ENCODE results near the gene CCDC47. TPM values are rescaled to one million over a fixed set of nuclear protein-coding genes. Genes with fewer than 3 reads are reported as not detected.

The CCDC47 gene
- total RNA-seq, 1 experiment from 2014 or later, result 70.9 TPM

DNA sequence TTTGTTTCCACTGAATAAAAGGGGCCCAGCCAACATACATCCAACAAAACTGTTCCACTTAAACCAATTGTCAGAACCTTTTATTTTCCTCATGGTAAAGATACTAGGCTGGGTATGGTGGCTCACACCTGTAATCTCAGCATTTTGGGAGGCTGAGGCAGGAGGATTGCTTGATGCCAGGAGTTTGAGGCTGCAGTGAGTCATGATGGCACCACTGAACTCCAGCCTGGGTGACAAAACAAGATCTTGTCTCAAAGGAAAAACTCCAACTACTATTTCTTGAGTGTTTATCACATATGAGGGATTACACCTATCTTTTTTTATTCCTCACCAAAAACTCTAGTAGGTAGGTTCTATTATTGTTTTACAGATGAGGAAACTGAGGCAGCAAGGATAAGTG is 49.1 kb upstream of the CCDC47 start (continued):
- TF ChIP-seq, protein P1, sequence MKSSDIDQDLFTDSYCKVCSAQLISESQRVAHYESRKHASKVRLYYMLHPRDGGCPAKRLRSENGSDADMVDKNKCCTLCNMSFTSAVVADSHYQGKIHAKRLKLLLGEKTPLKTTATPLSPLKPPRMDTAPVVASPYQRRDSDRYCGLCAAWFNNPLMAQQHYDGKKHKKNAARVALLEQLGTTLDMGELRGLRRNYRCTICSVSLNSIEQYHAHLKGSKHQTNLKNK (CRISPR knock-in tag; IDR thresholded peaks at IDR 0.05), result no peak
- TF ChIP-seq E2F5 (CRISPR knock-in tag; IDR thresholded peaks at IDR 0.05) (no peak), OVOL2 (CRISPR knock-in tag; IDR thresholded peaks at IDR 0.05; ENCODE audit: borderline replicate concordance) (no peak), ZNF317 (CRISPR knock-in tag; IDR thresholded peaks at IDR 0.05; ENCODE audit: borderline replicate concordance, low read depth) (no peak), FOXP1 (CRISPR knock-in tag; IDR thresholded peaks at IDR 0.05; ENCODE audit: borderline replicate concordance) (no peak), ZNF425 (CRISPR knock-in tag; conservative IDR thresholded peaks at IDR 0.05) (no peak), JAZF1 (CRISPR knock-in tag; IDR thresholded peaks at IDR 0.05) (no peak)
- TF ChIP-seq, protein P2, sequence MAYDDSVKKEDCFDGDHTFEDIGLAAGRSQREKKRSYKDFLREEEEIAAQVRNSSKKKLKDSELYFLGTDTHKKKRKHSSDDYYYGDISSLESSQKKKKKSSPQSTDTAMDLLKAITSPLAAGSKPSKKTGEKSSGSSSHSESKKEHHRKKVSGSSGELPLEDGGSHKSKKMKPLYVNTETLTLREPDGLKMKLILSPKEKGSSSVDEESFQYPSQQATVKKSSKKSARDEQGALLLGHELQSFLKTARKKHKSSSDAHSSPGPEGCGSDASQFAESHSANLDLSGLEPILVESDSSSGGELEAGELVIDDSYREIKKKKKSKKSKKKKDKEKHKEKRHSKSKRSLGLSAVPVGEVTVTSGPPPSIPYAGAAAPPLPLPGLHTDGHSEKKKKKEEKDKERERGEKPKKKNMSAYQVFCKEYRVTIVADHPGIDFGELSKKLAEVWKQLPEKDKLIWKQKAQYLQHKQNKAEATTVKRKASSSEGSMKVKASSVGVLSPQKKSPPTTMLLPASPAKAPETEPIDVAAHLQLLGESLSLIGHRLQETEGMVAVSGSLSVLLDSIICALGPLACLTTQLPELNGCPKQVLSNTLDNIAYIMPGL (CRISPR knock-in tag; IDR thresholded peaks at IDR 0.05), result no peak
- TF ChIP-seq, protein P3, sequence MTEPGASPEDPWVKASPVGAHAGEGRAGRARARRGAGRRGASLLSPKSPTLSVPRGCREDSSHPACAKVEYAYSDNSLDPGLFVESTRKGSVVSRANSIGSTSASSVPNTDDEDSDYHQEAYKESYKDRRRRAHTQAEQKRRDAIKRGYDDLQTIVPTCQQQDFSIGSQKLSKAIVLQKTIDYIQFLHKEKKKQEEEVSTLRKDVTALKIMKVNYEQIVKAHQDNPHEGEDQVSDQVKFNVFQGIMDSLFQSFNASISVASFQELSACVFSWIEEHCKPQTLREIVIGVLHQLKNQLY (CRISPR knock-in tag; IDR thresholded peaks at IDR 0.05), result no peak

- H3K4me3 Mint-ChIP-seq, result no peak overlapping the region
- DNase-seq (ENCODE audit: low spot score) (no peak), ATAC-seq (no peak)
- TF ChIP-seq HMGA2 (CRISPR knock-in tag; IDR thresholded peaks at IDR 0.05) (no peak), JUN (CRISPR knock-in tag; IDR thresholded peaks at IDR 0.05) (no peak), TCF7 (CRISPR knock-in tag; IDR thresholded peaks at IDR 0.05; ENCODE audit: low read depth) (no peak), ZNF512 (CRISPR knock-in tag; IDR thresholded peaks at IDR 0.05; ENCODE audit: borderline replicate concordance) (no peak)
- H3K36me3 Mint-ChIP-seq, result peaks cover 96% of the 10 kb centered on the region
- no peak overlapping the region for H3K27ac Mint-ChIP-seq
- ChIA-PET POLR2A (no interaction called here), CTCF (interaction anchor here (1.5 kb wide), 1 partner anchor 13 kb away, joined by 4 read pairs; no protein-coding TSS in a partner anchor)
- H3K27me3 Mint-ChIP-seq (ENCODE audit: low read depth), result no peaks in the 10 kb centered on the region; the same call in 1 of the 2 replicates
- no peaks in the 10 kb centered on the region for H3K9me3 Mint-ChIP-seq
- H3K4me1 Mint-ChIP-seq, result peaks cover 11% of the 10 kb centered on the region
Measured at GRCh38 chr17:63821804-63822203, 48.4 kb upstream of the CCDC47 start.

- Mint-ChIP-seq H3K4me1 (peaks cover 7% of the 10 kb centered on the region), H3K27me3 (ENCODE audit: low read depth) (no peaks in the 10 kb centered on the region; the same call in 1 of the 2 replicates), H3K36me3 (peaks cover 96% of the 10 kb centered on the region), H3K27ac (peak overlapping the region; percentile 38), H3K9me3 (no peaks in the 10 kb centered on the region), H3K4me3 (no peak overlapping the region)
- ChIA-PET CTCF (interaction anchor here (1.5 kb wide), 1 partner anchor 14 kb away, joined by 4 read pairs; no protein-coding TSS in a partner anchor), POLR2A (no interaction called here)
- TF ChIP-seq, protein P4, sequence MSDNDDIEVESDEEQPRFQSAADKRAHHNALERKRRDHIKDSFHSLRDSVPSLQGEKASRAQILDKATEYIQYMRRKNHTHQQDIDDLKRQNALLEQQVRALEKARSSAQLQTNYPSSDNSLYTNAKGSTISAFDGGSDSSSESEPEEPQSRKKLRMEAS (CRISPR knock-in tag; IDR thresholded peaks at IDR 0.05), result no peak
- TF ChIP-seq FOXK1 (CRISPR knock-in tag; IDR thresholded peaks at IDR 0.05) (no peak), TEAD4 (CRISPR knock-in tag; IDR thresholded peaks at IDR 0.05) (no peak), ATF1 (CRISPR knock-in tag; IDR thresholded peaks at IDR 0.05) (no peak), TP53 (CRISPR knock-in tag; IDR thresholded peaks at IDR 0.05) (no peak), SMAD4 (CRISPR knock-in tag; IDR thresholded peaks at IDR 0.05) (no peak), ELF4 (CRISPR knock-in tag; IDR thresholded peaks at IDR 0.05; ENCODE audit: low read depth) (no peak), SOX15 (CRISPR knock-in tag; IDR thresholded peaks at IDR 0.05) (no peak), HMGA2 (CRISPR knock-in tag; IDR thresholded peaks at IDR 0.05) (no peak), FOXJ3 (CRISPR knock-in tag; IDR thresholded peaks at IDR 0.05; ENCODE audit: borderline replicate concordance) (no peak)
- TF ChIP-seq, protein P3 (CRISPR knock-in tag; IDR thresholded peaks at IDR 0.05), result no peak
- DNase-seq (ENCODE audit: low spot score) (no peak), ATAC-seq (no peak)
Measured at GRCh38 chr17:63820963-63821561, 47.7 kb upstream of the CCDC47 start.
